ENCODE results near the gene CCDC63. TPM values are rescaled to one million over a fixed set of nuclear protein-coding genes. Genes with fewer than 3 reads are reported as not detected.

CCDC63 gene
- total RNA-seq, 2 experiments from 2014 or later, result not detected

DNA sequence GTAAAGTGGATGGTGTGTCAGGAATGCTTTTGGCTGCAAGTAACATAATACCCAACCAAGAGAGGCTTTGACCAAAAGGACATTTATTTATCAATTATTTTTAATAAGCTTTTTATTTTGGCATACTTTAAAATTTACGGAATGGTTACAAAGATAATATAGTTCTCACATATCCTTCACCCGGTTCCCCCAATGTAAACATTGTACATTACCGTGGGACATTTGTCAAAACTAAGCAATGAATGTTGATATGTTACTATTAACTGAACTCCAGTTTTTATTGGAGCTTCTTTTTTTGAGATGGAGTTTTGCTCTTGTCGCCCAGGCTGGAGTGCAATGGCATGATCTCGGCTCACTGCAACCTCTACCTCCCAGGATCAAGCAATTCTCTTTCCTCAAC, 23.0 kb downstream of the CCDC63 start:
- Mint-ChIP-seq H3K4me3 (no peak overlapping the region), H3K27ac (no peak overlapping the region), H3K4me1 (no peaks in the 10 kb centered on the region), H3K9me3 (no peaks in the 10 kb centered on the region), H3K36me3 (ENCODE audit: low read depth) (no peaks in the 10 kb centered on the region), H3K27me3 (no peaks in the 10 kb centered on the region)
- ChIA-PET POLR2A (no interaction called here), CTCF (no interaction called here)
- no peak for DNase-seq

GRCh38 chr12:110872100-110872499, 25.3 kb downstream of the CCDC63 start:
- Mint-ChIP-seq H3K36me3 (ENCODE audit: low read depth) (no peaks in the 10 kb centered on the region), H3K27ac (no peak overlapping the region), H3K9me3 (no peaks in the 10 kb centered on the region), H3K4me3 (no peak overlapping the region), H3K27me3 (no peaks in the 10 kb centered on the region), H3K4me1 (no peaks in the 10 kb centered on the region)
- CTCF ChIA-PET, result no interaction called here
- no peak for DNase-seq
- POLR2A ChIA-PET, result no interaction called here

DNA sequence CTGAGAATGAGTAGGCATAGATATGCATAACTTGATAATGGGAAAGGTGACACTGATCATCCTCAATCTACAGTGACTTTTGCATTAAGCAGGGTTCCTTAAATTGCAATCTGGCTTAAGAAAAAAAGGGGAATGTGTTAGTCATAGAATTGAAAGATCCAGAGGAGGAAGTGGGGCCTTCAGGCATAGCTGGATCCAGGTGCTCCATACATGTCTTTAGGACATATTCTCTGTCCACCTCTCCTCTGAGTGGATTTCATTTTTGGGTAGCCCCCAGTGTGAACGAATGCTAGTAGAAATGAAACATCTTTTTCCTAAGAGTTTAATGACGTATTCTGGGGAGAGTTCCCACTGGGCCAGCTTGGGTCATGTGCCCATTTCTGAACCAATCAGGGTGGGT, 27.6 kb downstream of the CCDC63 start:
- no peaks in the 10 kb centered on the region for H3K9me3 Mint-ChIP-seq
- H3K27me3 Mint-ChIP-seq, result no peaks in the 10 kb centered on the region
- no peaks in the 10 kb centered on the region for H3K4me1 Mint-ChIP-seq
- CTCF ChIA-PET, result no interaction called here
- no peak overlapping the region for H3K27ac Mint-ChIP-seq
- no peak for DNase-seq
- POLR2A ChIA-PET, result no interaction called here
- no peak overlapping the region for H3K4me3 Mint-ChIP-seq
- H3K36me3 Mint-ChIP-seq (ENCODE audit: low read depth), result no peaks in the 10 kb centered on the region

GRCh38 chr12:110874781-110875180, 28.0 kb downstream of the CCDC63 start:
- Mint-ChIP-seq H3K36me3 (ENCODE audit: low read depth) (no peaks in the 10 kb centered on the region), H3K27me3 (no peaks in the 10 kb centered on the region), H3K9me3 (no peaks in the 10 kb centered on the region), H3K4me3 (no peak overlapping the region), H3K27ac (no peak overlapping the region), H3K4me1 (no peaks in the 10 kb centered on the region)
- no peak for DNase-seq
- POLR2A ChIA-PET, result no interaction called here
- CTCF ChIA-PET, result no interaction called here

DNA sequence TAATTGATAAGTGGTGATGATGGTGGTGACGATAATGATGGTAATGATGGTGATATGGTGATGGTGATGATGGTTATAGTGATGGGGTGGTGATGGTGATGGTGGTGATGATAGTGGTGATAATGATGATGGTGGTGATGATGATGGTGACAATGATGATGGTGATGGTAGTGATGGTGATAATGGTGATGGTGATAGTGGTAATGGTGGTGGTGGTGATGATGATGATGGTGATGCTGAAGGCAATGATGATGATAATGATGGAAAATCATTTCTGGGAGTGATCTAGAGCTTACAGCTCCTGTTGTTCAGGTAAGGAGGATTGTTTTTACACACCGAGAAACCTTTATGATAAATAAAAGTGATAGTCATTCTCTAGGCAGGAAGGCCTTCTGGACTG, 33.9 kb downstream of the CCDC63 start:
- CTCF ChIA-PET, result no interaction called here
- DNase-seq, result no peak
- Mint-ChIP-seq H3K27ac (no peak overlapping the region), H3K9me3 (no peaks in the 10 kb centered on the region), H3K4me1 (no peaks in the 10 kb centered on the region), H3K36me3 (ENCODE audit: low read depth) (no peaks in the 10 kb centered on the region), H3K4me3 (no peak overlapping the region), H3K27me3 (no peaks in the 10 kb centered on the region)
- POLR2A ChIA-PET, result no interaction called here

- H3K27ac Mint-ChIP-seq, result no peak overlapping the region
- ChIA-PET POLR2A (no interaction called here), CTCF (interaction anchor here (0.7 kb wide), 1 partner anchor 120 kb away, joined by 3 read pairs; no protein-coding TSS in a partner anchor)
- no peak for DNase-seq
- H3K36me3 Mint-ChIP-seq (ENCODE audit: low read depth), result no peaks in the 10 kb centered on the region
- no peaks in the 10 kb centered on the region for H3K27me3 Mint-ChIP-seq
- H3K9me3 Mint-ChIP-seq, result no peaks in the 10 kb centered on the region
- H3K4me1 Mint-ChIP-seq, result peaks cover 6% of the 10 kb centered on the region
- no peak overlapping the region for H3K4me3 Mint-ChIP-seq
Observed at GRCh38 chr12:110883251-110883650, 36.5 kb downstream of the CCDC63 start.

DNA sequence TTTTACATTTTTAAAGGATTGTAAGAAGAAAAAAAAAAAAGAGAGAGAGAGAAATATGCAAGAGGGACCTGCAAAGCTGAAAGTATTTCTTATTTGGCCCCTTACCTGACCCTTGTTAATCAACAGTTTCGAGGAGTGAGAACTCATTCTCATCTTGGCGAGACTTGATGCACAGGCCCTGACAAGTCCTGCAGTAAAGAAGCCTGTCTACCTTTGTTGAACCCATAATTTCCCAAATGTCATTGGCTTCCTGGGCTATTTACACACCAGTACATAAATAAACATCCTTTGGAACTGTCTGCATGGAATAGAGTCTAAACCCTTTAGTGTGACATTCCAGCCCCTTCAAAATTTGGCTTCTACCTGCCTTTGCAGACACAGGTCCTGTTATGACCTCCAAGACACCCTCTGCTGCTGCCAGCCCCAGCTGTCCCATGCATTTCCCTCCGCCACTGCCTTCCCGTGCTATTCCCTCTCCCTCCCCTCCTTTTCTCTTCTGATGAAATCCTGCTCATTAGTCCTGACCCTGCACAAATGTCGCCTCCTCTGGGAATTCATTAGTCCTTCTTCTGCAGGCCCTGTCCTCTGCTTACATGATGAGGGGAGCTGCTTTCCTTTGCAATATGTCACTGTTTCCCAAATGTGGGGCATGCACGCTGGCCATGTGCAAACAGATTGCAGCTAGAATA, 38.5 kb downstream of the CCDC63 start:
- no peak overlapping the region for H3K27ac Mint-ChIP-seq
- POLR2A ChIA-PET, result no interaction called here

GRCh38 chr12:110888256-110888991, 41.6 kb downstream of the CCDC63 start:
- Mint-ChIP-seq H3K4me1 (peaks cover 6% of the 10 kb centered on the region), H3K27ac (no peak overlapping the region), H3K4me3 (peak overlapping the region; percentile 81), H3K9me3 (no peaks in the 10 kb centered on the region), H3K36me3 (ENCODE audit: low read depth) (no peaks in the 10 kb centered on the region), H3K27me3 (peaks cover 11% of the 10 kb centered on the region)
- CTCF ChIA-PET, result interaction anchor here (0.6 to 1.4 kb wide), 11 partner anchors 8 to 438 kb away, joined by 3 to 7 read pairs (median 4); partner anchors contain the start of gene ARPC3
- POLR2A ChIA-PET, result no interaction called here
- DNase-seq, result no peak

More for the DNA sequence above, 38.5 kb downstream of the CCDC63 start:
- CTCF ChIA-PET, result no interaction called here
- Mint-ChIP-seq H3K4me3 (no peak overlapping the region), H3K36me3 (ENCODE audit: low read depth) (no peaks in the 10 kb centered on the region), H3K27me3 (peaks cover 6% of the 10 kb centered on the region), H3K9me3 (no peaks in the 10 kb centered on the region), H3K4me1 (peaks cover 6% of the 10 kb centered on the region)
- DNase-seq, result no peak

- Mint-ChIP-seq H3K9me3 (no peaks in the 10 kb centered on the region), H3K27me3 (peaks cover 14% of the 10 kb centered on the region), H3K4me3 (no peak overlapping the region), H3K27ac (no peak overlapping the region), H3K36me3 (ENCODE audit: low read depth) (no peaks in the 10 kb centered on the region), H3K4me1 (peaks cover 7% of the 10 kb centered on the region)
- DNase-seq, result no peak
- ChIA-PET POLR2A (no interaction called here), CTCF (interaction anchor here (0.6 kb wide), 1 partner anchor 754 kb away, joined by 3 read pairs; no protein-coding TSS in a partner anchor)
Observed at GRCh38 chr12:110889361-110889760, 42.6 kb downstream of the CCDC63 start.

- no peaks in the 10 kb centered on the region for H3K36me3 Mint-ChIP-seq (ENCODE audit: low read depth)
- POLR2A ChIA-PET, result no interaction called here
- no peak for DNase-seq
- no peak overlapping the region for H3K27ac Mint-ChIP-seq
- peaks cover 22% of the 10 kb centered on the region for H3K27me3 Mint-ChIP-seq
- peaks cover 6% of the 10 kb centered on the region for H3K4me1 Mint-ChIP-seq
- CTCF ChIA-PET, result interaction anchor here (0.6 to 2.5 kb wide), 5 partner anchors 39 to 544 kb away, joined by 3 to 7 read pairs (median 3); partner anchors contain the start of gene ARPC3
- no peak overlapping the region for H3K4me3 Mint-ChIP-seq
- H3K9me3 Mint-ChIP-seq, result no peaks in the 10 kb centered on the region
Observed at GRCh38 chr12:110893956-110894355, 47.2 kb downstream of the CCDC63 start.

GRCh38 chr12:110896559-110896958, 49.8 kb downstream of the CCDC63 start:
- DNase-seq, result no peak
- Mint-ChIP-seq H3K9me3 (no peaks in the 10 kb centered on the region), H3K36me3 (ENCODE audit: low read depth) (no peaks in the 10 kb centered on the region), H3K4me1 (peaks cover 6% of the 10 kb centered on the region), H3K27ac (no peak overlapping the region), H3K27me3 (peaks cover 18% of the 10 kb centered on the region), H3K4me3 (no peak overlapping the region)
- POLR2A ChIA-PET, result no interaction called here
- CTCF ChIA-PET, result interaction anchor here (0.8 kb wide), 1 partner anchor 9 kb away, joined by 4 read pairs; no protein-coding TSS in a partner anchor

GRCh38 chr12:110901401-110901800, 54.6 kb downstream of the CCDC63 start:
- H3K27ac Mint-ChIP-seq, result no peak overlapping the region
- no peaks in the 10 kb centered on the region for H3K36me3 Mint-ChIP-seq (ENCODE audit: low read depth)
- no peak for DNase-seq
- no peaks in the 10 kb centered on the region for H3K9me3 Mint-ChIP-seq
- no peak overlapping the region for H3K4me3 Mint-ChIP-seq
- H3K4me1 Mint-ChIP-seq, result peaks cover 3% of the 10 kb centered on the region
- ChIA-PET CTCF (no interaction called here), POLR2A (no interaction called here)
- H3K27me3 Mint-ChIP-seq, result peaks cover 4% of the 10 kb centered on the region

DNA sequence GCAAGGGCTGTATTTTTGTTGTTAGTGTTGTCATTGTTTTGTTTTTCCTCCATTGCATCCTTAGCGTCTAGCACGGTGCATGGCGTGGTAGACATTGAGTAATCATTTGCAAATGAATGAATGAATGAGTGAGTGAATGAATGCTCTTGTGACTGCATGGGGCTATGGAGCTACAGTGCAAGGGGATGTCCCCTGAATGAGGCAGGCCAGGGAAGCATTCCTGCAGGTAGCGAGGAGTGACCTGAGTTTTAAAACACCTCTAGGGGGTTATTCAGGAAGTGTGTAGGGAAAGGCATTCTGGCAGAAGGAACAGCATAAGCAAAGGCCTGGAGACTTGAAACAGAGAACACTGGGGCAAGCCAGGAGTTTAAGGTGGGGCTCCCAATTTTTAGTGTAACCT, 56.7 kb downstream of the CCDC63 start:
- Mint-ChIP-seq H3K27ac (no peak overlapping the region), H3K4me3 (no peak overlapping the region), H3K9me3 (no peaks in the 10 kb centered on the region), H3K4me1 (peaks cover 3% of the 10 kb centered on the region), H3K36me3 (ENCODE audit: low read depth) (no peaks in the 10 kb centered on the region), H3K27me3 (peaks cover 4% of the 10 kb centered on the region)
- CTCF ChIA-PET, result no interaction called here
- POLR2A ChIA-PET, result no interaction called here
- DNase-seq, result no peak
